HFFc6 (cell line): ENCODE measurements around the gene ZACN. TPM values are rescaled to one million over a fixed set of nuclear protein-coding genes. Genes with fewer than 3 reads are reported as not detected.

ENCODE experiments used
- DNase-seq: peaks from one replicate; pipeline ENCODE4 v3.0.0-alpha.2; 2018
- H3K27ac Mint-ChIP-seq: 2 replicates; pipeline ENCODE4 v1.8.0; 2020; ENCODE audit warnings: mild to moderate bottlenecking, mixed read lengths
- H3K27me3 Mint-ChIP-seq: 2 replicates; pipeline ENCODE4 v1.8.0; 2021; ENCODE audit warnings: mild to moderate bottlenecking, moderate library complexity, mixed read lengths; ENCODE audit not compliant: insufficient read depth
- H3K36me3 Mint-ChIP-seq: 2 replicates; pipeline ENCODE4 v1.8.0; 2021; ENCODE audit warnings: low read depth, mixed read lengths
- H3K4me1 Mint-ChIP-seq: 2 replicates; pipeline ENCODE4 v1.8.0; 2020; ENCODE audit warnings: low read depth, mixed read lengths
- H3K4me3 Mint-ChIP-seq: 2 replicates; pipeline ENCODE4 v1.8.0; 2020; ENCODE audit warnings: mild to moderate bottlenecking, moderate library complexity, mixed read lengths
- H3K9me3 Mint-ChIP-seq: 2 replicates; pipeline ENCODE4 v1.8.0; 2020; ENCODE audit warnings: mild to moderate bottlenecking, mixed read lengths
- CTCF ChIP-seq: fragments of 200-600 bp; sonication (generic); IDR thresholded peaks from 2 replicates; pipeline ENCODE4 v1.5.0; 2021; ENCODE audit warnings: antibody characterized with exemption, mild to moderate bottlenecking
- total RNA-seq, 6 experiments: library from RNA; stranded (reverse); fragmentation: NEBNext Ultra II Directional; extraction: Animal tissue kit (Norgen Biotek cat#: 25700); gene quantifications; 2 replicates in 1 of 6; 3 replicates in 5 of 6; pipeline ENCODE4 v1.2.3, GENCODE V29; 2021

ZACN gene
- total RNA-seq, 6 experiments from 2014 or later: 0.23 to 0.26 TPM; not detected in 4

- peak; percentile 51; the same call in 1 of the 2 replicates for TF ChIP-seq CTCF
- Mint-ChIP-seq H3K4me3 (no peak overlapping the region), H3K27ac (no peak overlapping the region)
These were observed 28.5 kb downstream of the ZACN start for GRCh38 chr17:76107509-76107908.

GRCh38 chr17:76111956-76112355, 33.0 kb downstream of the ZACN start:
- DNase-seq: no peak
- Mint-ChIP-seq H3K27me3 (peaks cover 3% of the 10 kb centered on the region), H3K4me1 (no peaks in the 10 kb centered on the region), H3K36me3 (no peaks in the 10 kb centered on the region), H3K27ac (no peak overlapping the region), H3K9me3 (no peaks in the 10 kb centered on the region), H3K4me3 (no peak overlapping the region)
- TF ChIP-seq CTCF: no peak

More at GRCh38 chr17:76107509-76107908, 28.5 kb downstream of the ZACN start:
- Mint-ChIP-seq H3K27me3 (peaks cover 3% of the 10 kb centered on the region), H3K4me1 (peaks cover 9% of the 10 kb centered on the region), H3K9me3 (no peaks in the 10 kb centered on the region), H3K36me3 (0 out of 2 replicates have a peak, but pooled peaks cover 4% of the 10 kb centered on the region)
- no peak for DNase-seq

GRCh38 chr17:76115138-76115754, 36.3 kb downstream of the ZACN start:
- no peaks in the 10 kb centered on the region for H3K4me1 Mint-ChIP-seq

GRCh38 chr17:76119409-76120371, 40.7 kb downstream of the ZACN start:
- no peak for TF ChIP-seq CTCF
- H3K27me3 Mint-ChIP-seq: peaks cover 7% of the 10 kb centered on the region; the same call in 1 of the 2 replicates
- no peaks in the 10 kb centered on the region for H3K9me3 Mint-ChIP-seq
- H3K4me3 Mint-ChIP-seq: no peak overlapping the region
- DNase-seq: no peak
- no peaks in the 10 kb centered on the region for H3K4me1 Mint-ChIP-seq
- no peak overlapping the region for H3K27ac Mint-ChIP-seq
- H3K36me3 Mint-ChIP-seq: no peaks in the 10 kb centered on the region

More at GRCh38 chr17:76115138-76115754, 36.3 kb downstream of the ZACN start:
- H3K9me3 Mint-ChIP-seq: no peaks in the 10 kb centered on the region
- H3K36me3 Mint-ChIP-seq: no peaks in the 10 kb centered on the region
- TF ChIP-seq CTCF: no peak
- no peak for DNase-seq
- peaks cover 7% of the 10 kb centered on the region for H3K27me3 Mint-ChIP-seq
- no peak overlapping the region for H3K4me3 Mint-ChIP-seq
- no peak overlapping the region for H3K27ac Mint-ChIP-seq

- no peak overlapping the region for H3K4me3 Mint-ChIP-seq
- no peak for DNase-seq
- no peak overlapping the region for H3K27ac Mint-ChIP-seq
- H3K27me3 Mint-ChIP-seq: peaks cover 12% of the 10 kb centered on the region; the same call in 1 of the 2 replicates
- no peaks in the 10 kb centered on the region for H3K9me3 Mint-ChIP-seq
- H3K4me1 Mint-ChIP-seq: no peaks in the 10 kb centered on the region
- TF ChIP-seq CTCF: no peak
- no peaks in the 10 kb centered on the region for H3K36me3 Mint-ChIP-seq
These were observed 41.7 kb downstream of the ZACN start for GRCh38 chr17:76120658-76121008.
